Lower leg skin (tissue), 3 donors: ENCODE data around the gene ROBO1.

ENCODE experiments used
- CTCF ChIP-seq, 3 donors: fragments of 450-650 bp; IDR thresholded peaks; one replicate each; pipeline ENCODE4 v1.5.1; 2016; ENCODE audit warnings: antibody characterized with exemption in 3 of 3, mild to moderate bottlenecking in 3 of 3, moderate library complexity in 2 of 3
- POLR2A ChIP-seq, 2 donors: fragments of 450-650 bp; IDR thresholded peaks; one replicate each; pipeline ENCODE4 v1.6.1; 2016 to 2017; ENCODE audit warnings: antibody characterized with exemption in 2 of 2, mild to moderate bottlenecking in 1 of 2, moderate library complexity in 1 of 2

GRCh38 chr3:78880603-78881461, 887.0 kb downstream of the ROBO1 start:
- TF ChIP-seq CTCF (IDR thresholded peaks at IDR 0.05) (no peak), POLR2A (IDR thresholded peaks at IDR 0.05) (no peak)
